ENCODE data around the gene RGS12. TPM values are rescaled to one million over a fixed set of nuclear protein-coding genes. Genes with fewer than 3 reads are reported as not detected.

Gene RGS12
- polyA plus RNA-seq, 2 donors: 54.3 to 62.9 TPM

- Histone ChIP-seq H3K36me3 (ENCODE audit: control insufficient read depth in 2 of 2, insufficient read depth in 2 of 2, low read length in 1 of 2) (peaks cover 0 to 19% of the 10 kb centered on the region in 2 donors), H3K27me3 (ENCODE audit: control insufficient read depth in 1 of 2, insufficient read depth in 2 of 2, low read length in 2 of 2) (no peaks in the 10 kb centered on the region), H3K4me3 (ENCODE audit: low read depth in 1 of 2, low read length in 2 of 2) (no peak overlapping the region), H3K27ac (ENCODE audit: low read depth in 2 of 2, low read length in 1 of 2) (no peak overlapping the region), H3K4me1 (ENCODE audit: control insufficient read depth in 2 of 2, insufficient read depth in 2 of 2, low read length in 1 of 2) (no peaks in the 10 kb centered on the region), H3K9me3 (ENCODE audit: control insufficient read depth in 2 of 2, insufficient read depth in 1 of 2, low read depth in 1 of 2, low read length in 1 of 2) (no peaks in the 10 kb centered on the region)
- WGBS, 2 donors: 94 to 95% methylated on average over 42 of the region's 42 CpGs
Measured at GRCh38 chr4:3317011-3317655, 24.3 kb downstream of the RGS12 start.

GRCh38 chr4:3317656-3318211, 24.9 kb downstream of the RGS12 start:
- Histone ChIP-seq H3K9me3 (ENCODE audit: control insufficient read depth in 2 of 2, insufficient read depth in 1 of 2, low read depth in 1 of 2, low read length in 1 of 2) (no peaks in the 10 kb centered on the region), H3K4me3 (ENCODE audit: low read depth in 1 of 2, low read length in 2 of 2) (no peak overlapping the region), H3K27me3 (ENCODE audit: control insufficient read depth in 1 of 2, insufficient read depth in 2 of 2, low read length in 2 of 2) (no peaks in the 10 kb centered on the region), H3K27ac (ENCODE audit: low read depth in 2 of 2, low read length in 1 of 2) (no peak overlapping the region), H3K36me3 (ENCODE audit: control insufficient read depth in 2 of 2, insufficient read depth in 2 of 2, low read length in 1 of 2) (peaks cover 0 to 19% of the 10 kb centered on the region in 2 donors), H3K4me1 (ENCODE audit: control insufficient read depth in 2 of 2, insufficient read depth in 2 of 2, low read length in 1 of 2) (no peaks in the 10 kb centered on the region)
- WGBS, 2 donors: 94 to 95% methylated on average over 22 of the region's 22 CpGs

- peaks cover 0 to 19% of the 10 kb centered on the region in 2 donors for H3K36me3 ChIP-seq (ENCODE audit: control insufficient read depth in 2 of 2, insufficient read depth in 2 of 2, low read length in 1 of 2)
- H3K4me1 ChIP-seq (ENCODE audit: control insufficient read depth in 2 of 2, insufficient read depth in 2 of 2, low read length in 1 of 2): no peaks in the 10 kb centered on the region
- no peak overlapping the region for H3K4me3 ChIP-seq (ENCODE audit: low read depth in 1 of 2, low read length in 2 of 2)
- H3K27me3 ChIP-seq (ENCODE audit: control insufficient read depth in 1 of 2, insufficient read depth in 2 of 2, low read length in 2 of 2): no peaks in the 10 kb centered on the region
- WGBS, 2 donors: 87 to 92% methylated on average over 10 of the region's 10 CpGs
- no peak overlapping the region for H3K27ac ChIP-seq (ENCODE audit: low read depth in 2 of 2, low read length in 1 of 2)
- no peaks in the 10 kb centered on the region for H3K9me3 ChIP-seq (ENCODE audit: control insufficient read depth in 2 of 2, insufficient read depth in 1 of 2, low read depth in 1 of 2, low read length in 1 of 2)
Measured at GRCh38 chr4:3318561-3319021, 25.8 kb downstream of the RGS12 start.

- H3K27ac ChIP-seq (ENCODE audit: low read depth in 2 of 2, low read length in 1 of 2): peak overlapping the region in 1 of 2 donors; percentile 11
- 77 to 84% methylated on average over 21 of the region's 21 CpGs for WGBS, 2 donors
Measured at GRCh38 chr4:3320361-3321023, 27.7 kb downstream of the RGS12 start.

GRCh38 chr4:3321295-3321889, 28.6 kb downstream of the RGS12 start:
- no peak overlapping the region for H3K27ac ChIP-seq (ENCODE audit: low read depth in 2 of 2, low read length in 1 of 2)
- H3K4me1 ChIP-seq (ENCODE audit: control insufficient read depth in 2 of 2, insufficient read depth in 2 of 2, low read length in 1 of 2): no peaks in the 10 kb centered on the region

More at GRCh38 chr4:3320361-3321023, 27.7 kb downstream of the RGS12 start:
- Histone ChIP-seq H3K27me3 (ENCODE audit: control insufficient read depth in 1 of 2, insufficient read depth in 2 of 2, low read length in 2 of 2) (no peaks in the 10 kb centered on the region), H3K4me3 (ENCODE audit: low read depth in 1 of 2, low read length in 2 of 2) (no peak overlapping the region), H3K9me3 (ENCODE audit: control insufficient read depth in 2 of 2, insufficient read depth in 1 of 2, low read depth in 1 of 2, low read length in 1 of 2) (no peaks in the 10 kb centered on the region), H3K36me3 (ENCODE audit: control insufficient read depth in 2 of 2, insufficient read depth in 2 of 2, low read length in 1 of 2) (peaks cover 0 to 19% of the 10 kb centered on the region in 2 donors), H3K4me1 (ENCODE audit: control insufficient read depth in 2 of 2, insufficient read depth in 2 of 2, low read length in 1 of 2) (no peaks in the 10 kb centered on the region)

GRCh38 chr4:3322059-3322550, 29.3 kb downstream of the RGS12 start:
- H3K9me3 ChIP-seq (ENCODE audit: control insufficient read depth in 2 of 2, insufficient read depth in 1 of 2, low read depth in 1 of 2, low read length in 1 of 2): no peaks in the 10 kb centered on the region
- H3K4me1 ChIP-seq (ENCODE audit: control insufficient read depth in 2 of 2, insufficient read depth in 2 of 2, low read length in 1 of 2): no peaks in the 10 kb centered on the region
- H3K27me3 ChIP-seq (ENCODE audit: control insufficient read depth in 1 of 2, insufficient read depth in 2 of 2, low read length in 2 of 2): no peaks in the 10 kb centered on the region
- no peak overlapping the region for H3K4me3 ChIP-seq (ENCODE audit: low read depth in 1 of 2, low read length in 2 of 2)
- H3K36me3 ChIP-seq (ENCODE audit: control insufficient read depth in 2 of 2, insufficient read depth in 2 of 2, low read length in 1 of 2): peaks cover 0 to 14% of the 10 kb centered on the region in 2 donors
- 78 to 81% methylated on average over 10 of the region's 10 CpGs for WGBS, 2 donors
- no peak overlapping the region for H3K27ac ChIP-seq (ENCODE audit: low read depth in 2 of 2, low read length in 1 of 2)

More at GRCh38 chr4:3321295-3321889, 28.6 kb downstream of the RGS12 start:
- Histone ChIP-seq H3K36me3 (ENCODE audit: control insufficient read depth in 2 of 2, insufficient read depth in 2 of 2, low read length in 1 of 2) (peaks cover 0 to 19% of the 10 kb centered on the region in 2 donors), H3K9me3 (ENCODE audit: control insufficient read depth in 2 of 2, insufficient read depth in 1 of 2, low read depth in 1 of 2, low read length in 1 of 2) (no peaks in the 10 kb centered on the region), H3K4me3 (ENCODE audit: low read depth in 1 of 2, low read length in 2 of 2) (no peak overlapping the region), H3K27me3 (ENCODE audit: control insufficient read depth in 1 of 2, insufficient read depth in 2 of 2, low read length in 2 of 2) (no peaks in the 10 kb centered on the region)
- WGBS, 2 donors: 58 to 71% methylated on average over 14 of the region's 14 CpGs

GRCh38 chr4:3323071-3323481, 30.3 kb downstream of the RGS12 start:
- Histone ChIP-seq H3K27ac (ENCODE audit: low read depth in 2 of 2, low read length in 1 of 2) (no peak overlapping the region), H3K27me3 (ENCODE audit: control insufficient read depth in 1 of 2, insufficient read depth in 2 of 2, low read length in 2 of 2) (no peaks in the 10 kb centered on the region), H3K36me3 (ENCODE audit: control insufficient read depth in 2 of 2, insufficient read depth in 2 of 2, low read length in 1 of 2) (peaks cover 0 to 6% of the 10 kb centered on the region in 2 donors), H3K4me1 (ENCODE audit: control insufficient read depth in 2 of 2, insufficient read depth in 2 of 2, low read length in 1 of 2) (no peaks in the 10 kb centered on the region), H3K4me3 (ENCODE audit: low read depth in 1 of 2, low read length in 2 of 2) (no peak overlapping the region), H3K9me3 (ENCODE audit: control insufficient read depth in 2 of 2, insufficient read depth in 1 of 2, low read depth in 1 of 2, low read length in 1 of 2) (no peaks in the 10 kb centered on the region)
- 90 to 92% methylated on average over 21 of the region's 21 CpGs for WGBS, 2 donors

GRCh38 chr4:3324093-3324815, 31.4 kb downstream of the RGS12 start:
- Histone ChIP-seq H3K36me3 (ENCODE audit: control insufficient read depth in 2 of 2, insufficient read depth in 2 of 2, low read length in 1 of 2) (peaks cover 0 to 5% of the 10 kb centered on the region in 2 donors), H3K27ac (ENCODE audit: low read depth in 2 of 2, low read length in 1 of 2) (no peak overlapping the region), H3K4me3 (ENCODE audit: low read depth in 1 of 2, low read length in 2 of 2) (no peak overlapping the region), H3K4me1 (ENCODE audit: control insufficient read depth in 2 of 2, insufficient read depth in 2 of 2, low read length in 1 of 2) (no peaks in the 10 kb centered on the region), H3K9me3 (ENCODE audit: control insufficient read depth in 2 of 2, insufficient read depth in 1 of 2, low read depth in 1 of 2, low read length in 1 of 2) (no peaks in the 10 kb centered on the region), H3K27me3 (ENCODE audit: control insufficient read depth in 1 of 2, insufficient read depth in 2 of 2, low read length in 2 of 2) (no peaks in the 10 kb centered on the region)
- 90 to 94% methylated on average over 18 of the region's 18 CpGs for WGBS, 2 donors
